ENCODE measurements around the gene GDF10.

- TF ChIP-seq CTCF (IDR thresholded peaks at IDR 0.05) (no peak), POLR2AphosphoS5 (IDR thresholded peaks at IDR 0.05) (no peak), POLR2A (IDR thresholded peaks at IDR 0.05) (no peak), EP300 (IDR thresholded peaks at IDR 0.05) (no peak)
These were observed 5.5 kb upstream of the GDF10 start for GRCh38 chr10:47294501-47294900.
